AG04449 (cell line): Measurements from ENCODE around the gene GCGR.

Source experiments
- CTCF ChIA-PET: fragments of 350-600 bp; formaldehyde crosslinking; extraction: SDS; loops from one replicate; lab custom pipeline; 2021; ENCODE audit warnings: antibody characterized with exemption; lab: Yijun Ruan, JAX
- POLR2A ChIA-PET: fragments of 400-600, 350-600 bp; formaldehyde crosslinking; extraction: SDS; loops from one replicate; lab custom pipeline; 2020; ENCODE audit warnings: antibody characterized with exemption, inconsistent platforms; lab: Yijun Ruan, JAX
- DNase-seq: peaks from one replicate; pipeline ENCODE4 v3.0.0-alpha.2; 2010; ENCODE audit warnings: low read depth, low spot score
- H3K4me3 ChIP-seq: 2 replicates; pipeline ENCODE4 v1.5.1; 2011; ENCODE audit warnings: low read depth, mild to moderate bottlenecking, control low read depth, low read length
- TF ChIP-seq, protein P1 (sequence below): IDR thresholded peaks from one replicate; pipeline ENCODE4 v1.5.1; 2011; ENCODE audit warnings: mild to moderate bottlenecking, moderate library complexity, low read length, control low read depth, inconsistent platforms; ENCODE audit not compliant: insufficient read depth; ENCODE audit errors: missing control alignments

GCGR gene

GRCh38 chr17:81858170-81858966 lies 54.4 kb downstream of the GCGR start:
- ChIA-PET POLR2A (interaction anchor here (1.0 to 1.5 kb wide), 4 partner anchors 11 to 175 kb away, joined by 3 to 5 read pairs (median 4); partner anchors contain the start of genes ARL16 and HGS), CTCF (interaction anchor here (1.2 kb wide), 2 partner anchors 11 to 124 kb away, joined by 5 read pairs; no protein-coding TSS in a partner anchor)
- TF ChIP-seq, protein P1, sequence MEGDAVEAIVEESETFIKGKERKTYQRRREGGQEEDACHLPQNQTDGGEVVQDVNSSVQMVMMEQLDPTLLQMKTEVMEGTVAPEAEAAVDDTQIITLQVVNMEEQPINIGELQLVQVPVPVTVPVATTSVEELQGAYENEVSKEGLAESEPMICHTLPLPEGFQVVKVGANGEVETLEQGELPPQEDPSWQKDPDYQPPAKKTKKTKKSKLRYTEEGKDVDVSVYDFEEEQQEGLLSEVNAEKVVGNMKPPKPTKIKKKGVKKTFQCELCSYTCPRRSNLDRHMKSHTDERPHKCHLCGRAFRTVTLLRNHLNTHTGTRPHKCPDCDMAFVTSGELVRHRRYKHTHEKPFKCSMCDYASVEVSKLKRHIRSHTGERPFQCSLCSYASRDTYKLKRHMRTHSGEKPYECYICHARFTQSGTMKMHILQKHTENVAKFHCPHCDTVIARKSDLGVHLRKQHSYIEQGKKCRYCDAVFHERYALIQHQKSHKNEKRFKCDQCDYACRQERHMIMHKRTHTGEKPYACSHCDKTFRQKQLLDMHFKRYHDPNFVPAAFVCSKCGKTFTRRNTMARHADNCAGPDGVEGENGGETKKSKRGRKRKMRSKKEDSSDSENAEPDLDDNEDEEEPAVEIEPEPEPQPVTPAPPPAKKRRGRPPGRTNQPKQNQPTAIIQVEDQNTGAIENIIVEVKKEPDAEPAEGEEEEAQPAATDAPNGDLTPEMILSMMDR: no peak
- no peak for DNase-seq
- H3K4me3 ChIP-seq: peak overlapping the region; percentile 93

DNA sequence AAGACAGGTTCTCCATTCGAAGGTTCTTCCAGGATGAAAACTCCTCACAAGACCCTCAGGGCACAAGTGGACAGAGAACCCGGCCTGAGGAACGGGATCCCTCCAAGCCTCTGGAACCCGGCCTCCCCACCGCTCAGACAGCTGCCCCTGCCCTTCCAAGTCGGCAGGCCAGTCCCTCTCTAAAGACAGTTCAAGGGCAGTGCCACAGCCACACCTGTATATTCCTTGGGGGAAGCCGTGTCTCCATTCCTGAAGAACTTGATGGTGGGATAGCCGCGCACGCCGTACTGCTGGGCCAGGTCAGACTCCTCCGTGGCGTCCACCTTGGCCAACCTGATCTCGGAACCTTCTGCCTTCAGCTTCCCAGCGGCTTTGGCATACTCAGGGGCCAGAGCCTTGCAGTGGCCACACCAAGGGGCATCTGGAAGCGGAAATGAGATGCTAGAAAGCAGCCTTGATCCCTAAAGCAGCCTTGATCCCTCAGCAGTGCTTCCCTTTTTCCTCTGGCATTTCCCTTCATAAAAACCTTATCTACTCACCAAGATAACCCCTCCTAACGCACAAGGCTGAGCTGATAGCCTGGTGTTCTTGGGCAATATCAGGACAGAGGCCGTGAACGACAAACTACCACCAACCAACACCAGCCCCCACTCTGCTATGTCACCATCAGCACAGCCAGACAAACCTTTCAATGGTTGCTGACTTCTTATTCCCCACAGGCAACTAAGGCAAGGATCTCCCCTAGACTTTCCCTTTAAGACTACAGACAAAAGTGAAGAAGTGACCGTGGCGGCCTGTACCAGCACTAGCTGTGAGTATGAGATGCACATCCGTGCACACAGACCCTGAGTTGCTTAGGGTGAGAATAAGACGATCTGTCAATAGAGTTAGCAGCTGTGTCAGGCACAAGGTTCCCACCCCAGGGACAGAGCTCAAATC lies 55.3 kb downstream of the GCGR start:
- DNase-seq: no peak
- CTCF ChIA-PET: interaction anchor here (1.0 to 1.2 kb wide), 5 partner anchors 10 to 128 kb away, joined by 3 to 5 read pairs (median 5); no protein-coding TSS in a partner anchor
- H3K4me3 ChIP-seq: peak overlapping the region; percentile 93
- POLR2A ChIA-PET: interaction anchor here (0.7 to 1.5 kb wide), 7 partner anchors 10 to 176 kb away, joined by 3 to 6 read pairs (median 4); partner anchors contain the start of genes ARL16 and HGS
- TF ChIP-seq, protein P1: no peak

DNA sequence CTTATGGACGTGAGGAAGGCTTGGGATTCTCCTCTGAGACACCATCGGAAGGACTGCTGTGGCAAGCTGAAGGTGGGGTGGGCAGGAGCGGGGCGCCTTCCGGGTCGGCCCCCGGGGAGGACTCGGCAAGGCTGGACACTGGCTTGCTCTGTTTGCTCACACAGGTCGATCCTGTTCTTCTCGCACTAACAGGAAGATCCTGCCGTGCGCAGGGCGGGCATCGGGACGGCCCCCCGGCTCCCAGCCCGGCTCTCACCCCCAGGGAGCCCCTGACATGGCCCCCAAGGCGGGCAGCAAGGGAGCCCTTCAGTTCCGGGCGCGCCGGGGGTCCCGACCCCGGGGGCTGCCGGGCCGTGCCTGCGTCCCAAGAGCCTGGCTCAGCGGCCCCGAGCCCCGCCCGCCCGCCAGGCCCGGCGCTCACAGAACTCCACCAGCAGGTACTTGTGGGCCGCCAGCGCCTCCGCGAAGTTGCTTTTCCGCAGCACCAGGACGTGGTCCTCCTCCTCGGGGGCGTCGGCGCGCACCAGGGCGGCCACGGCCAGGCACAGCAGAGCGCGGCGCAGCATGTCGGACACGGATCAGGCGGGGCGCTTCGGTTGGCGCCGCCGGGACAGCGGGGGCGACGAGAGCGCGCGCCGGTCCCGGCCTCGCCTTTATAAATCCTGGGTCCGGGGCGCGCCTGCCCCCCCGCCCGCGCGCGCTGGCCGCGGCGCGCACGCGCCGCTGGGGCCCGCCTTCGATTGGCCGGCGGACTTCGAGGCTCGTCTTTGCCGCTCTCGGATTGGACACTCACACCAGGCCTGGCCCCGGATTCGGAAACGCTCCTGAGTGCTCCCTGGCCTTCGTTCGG lies 56.2 kb downstream of the GCGR start, which contains the start of gene P4HB:
Gene P4HB, minus strand, starts transcription at position 630 of the 850 bp plus-strand sequence. Its CDS starts 64 bp downstream, at position 566.
- DNase-seq: no peak
- TF ChIP-seq, protein P1: no peak
- peak within 1 kb of the TSS; percentile 93 for H3K4me3 ChIP-seq
- POLR2A ChIA-PET: interaction anchor here (0.7 to 1.6 kb wide), 10 partner anchors 9 to 176 kb away, joined by 3 to 28 read pairs (median 4); partner anchors contain the start of genes ARHGDIA, ARL16 and HGS
- CTCF ChIA-PET: interaction anchor here (1.0 to 1.9 kb wide), 5 partner anchors 9 to 129 kb away, joined by 3 to 5 read pairs (median 5); no protein-coding TSS in a partner anchor

- ChIA-PET CTCF (interaction anchor here (1.0 to 3.3 kb wide), 3 partner anchors 8 to 126 kb away, joined by 3 to 16 read pairs (median 5); no protein-coding TSS in a partner anchor), POLR2A (interaction anchor here (0.6 to 1.6 kb wide), 10 partner anchors 9 to 150 kb away, joined by 3 to 28 read pairs (median 4); partner anchors contain the start of gene ARHGDIA)
- peak overlapping the region; percentile 67 for H3K4me3 ChIP-seq
- TF ChIP-seq, protein P1: no peak
- peak; percentile 100 for DNase-seq
Observed at GRCh38 chr17:81860756-81861568, 57.0 kb downstream of the GCGR start.

- DNase-seq: no peak
- ChIA-PET CTCF (interaction anchor here (0.7 to 3.3 kb wide), 2 partner anchors 128 to 150 kb away, joined by 3 to 16 read pairs; no protein-coding TSS in a partner anchor), POLR2A (no interaction called here)
- no peak overlapping the region for H3K4me3 ChIP-seq
- TF ChIP-seq, protein P1: no peak
Observed at GRCh38 chr17:81863123-81863675, 59.2 kb downstream of the GCGR start.
